Lower leg skin (tissue), 3 donors: Measurements from ENCODE around the gene SEC14L1.

ENCODE experiments used
- POLR2A ChIP-seq, 2 donors: fragments of 450-650 bp; IDR thresholded peaks; one replicate each; pipeline ENCODE4 v1.6.1; 2016 to 2017; ENCODE audit warnings: antibody characterized with exemption in 2 of 2, mild to moderate bottlenecking in 1 of 2, moderate library complexity in 1 of 2
- TF ChIP-seq, protein P1 (sequence below), 3 donors: fragments of 450-650 bp; IDR thresholded peaks; one replicate each; pipeline ENCODE4 v1.5.1; 2016; ENCODE audit warnings: antibody characterized with exemption in 3 of 3, mild to moderate bottlenecking in 3 of 3, moderate library complexity in 2 of 3

DNA sequence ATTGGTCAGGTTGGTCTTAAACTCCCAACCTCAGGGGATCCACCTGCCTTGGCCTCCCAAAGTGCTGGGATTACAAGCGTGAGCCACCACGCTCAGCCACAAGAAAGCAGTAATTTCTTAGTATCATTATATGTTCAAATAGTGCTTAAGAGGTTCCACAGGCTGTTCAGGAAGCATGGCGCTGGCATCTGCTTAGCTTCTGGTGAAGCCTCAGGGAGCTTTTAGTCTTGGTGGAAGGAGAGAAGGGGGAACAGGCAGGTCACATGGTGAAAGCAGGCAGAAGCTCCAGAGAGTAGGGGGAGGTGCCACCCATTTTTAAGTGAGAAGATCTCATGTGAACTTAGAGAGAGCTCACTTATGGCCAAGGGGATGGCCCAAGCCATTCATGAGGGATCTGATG, 3.7 kb upstream of the SEC14L1 start:
- TF ChIP-seq, protein P1, sequence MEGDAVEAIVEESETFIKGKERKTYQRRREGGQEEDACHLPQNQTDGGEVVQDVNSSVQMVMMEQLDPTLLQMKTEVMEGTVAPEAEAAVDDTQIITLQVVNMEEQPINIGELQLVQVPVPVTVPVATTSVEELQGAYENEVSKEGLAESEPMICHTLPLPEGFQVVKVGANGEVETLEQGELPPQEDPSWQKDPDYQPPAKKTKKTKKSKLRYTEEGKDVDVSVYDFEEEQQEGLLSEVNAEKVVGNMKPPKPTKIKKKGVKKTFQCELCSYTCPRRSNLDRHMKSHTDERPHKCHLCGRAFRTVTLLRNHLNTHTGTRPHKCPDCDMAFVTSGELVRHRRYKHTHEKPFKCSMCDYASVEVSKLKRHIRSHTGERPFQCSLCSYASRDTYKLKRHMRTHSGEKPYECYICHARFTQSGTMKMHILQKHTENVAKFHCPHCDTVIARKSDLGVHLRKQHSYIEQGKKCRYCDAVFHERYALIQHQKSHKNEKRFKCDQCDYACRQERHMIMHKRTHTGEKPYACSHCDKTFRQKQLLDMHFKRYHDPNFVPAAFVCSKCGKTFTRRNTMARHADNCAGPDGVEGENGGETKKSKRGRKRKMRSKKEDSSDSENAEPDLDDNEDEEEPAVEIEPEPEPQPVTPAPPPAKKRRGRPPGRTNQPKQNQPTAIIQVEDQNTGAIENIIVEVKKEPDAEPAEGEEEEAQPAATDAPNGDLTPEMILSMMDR (IDR thresholded peaks at IDR 0.05) = no peak
- TF ChIP-seq POLR2A (IDR thresholded peaks at IDR 0.05) = no peak
